ENCODE measurements around the gene ZC3H13.

GRCh38 chr13:46040763-46041162 lies 11.8 kb downstream of the ZC3H13 start:
- TF ChIP-seq CTCF (conservative IDR thresholded peaks at IDR 0.05 in 1 of 2, IDR thresholded peaks at IDR 0.05 in 1 of 2; ENCODE audit: extremely low read depth in 1 of 2, insufficient read depth in 1 of 2, low read depth in 1 of 2, low read length in 2 of 2) (no peak), EZH2 (IDR thresholded peaks at IDR 0.05; ENCODE audit: borderline replicate concordance, low read length) (no peak)
